Fibroblast of skin of left quadriceps (primary cell): Measurements from ENCODE around the gene AFF3.

Experiments used
- DNase-seq, 2 experiments: peaks; one replicate each; pipeline ENCODE4 v3.0.0-alpha.2; 2013; ENCODE audit warnings: low read depth in 2 of 2

Gene AFF3

GRCh38 chr2:100009743-100010142 is 132.6 kb downstream of the AFF3 start:
- DNase-seq = no peak

- DNase-seq = peak; percentile 94
These were observed 133.4 kb downstream of the AFF3 start for GRCh38 chr2:100008956-100009355.

- no peak for DNase-seq
These were observed 135.9 kb downstream of the AFF3 start for GRCh38 chr2:100006516-100006915.

- DNase-seq = no peak
These were observed 137.4 kb downstream of the AFF3 start for GRCh38 chr2:100004959-100005387.

- DNase-seq = no peak
These were observed 138.0 kb downstream of the AFF3 start for GRCh38 chr2:100004348-100004884.

GRCh38 chr2:100002059-100002458 is 140.3 kb downstream of the AFF3 start:
- no peak for DNase-seq

- no peak for DNase-seq
These were observed 141.3 kb downstream of the AFF3 start for GRCh38 chr2:100000915-100001707.

GRCh38 chr2:99998651-99999320 is 143.6 kb downstream of the AFF3 start:
- no peak for DNase-seq

GRCh38 chr2:99989905-99990304 is 152.5 kb downstream of the AFF3 start:
- no peak for DNase-seq

- DNase-seq = no peak
These were observed 153.8 kb downstream of the AFF3 start for GRCh38 chr2:99988599-99988998.

- DNase-seq = no peak
These were observed 155.2 kb downstream of the AFF3 start for GRCh38 chr2:99987160-99987559.

- peak; percentile 82 to 83 for DNase-seq
These were observed 157.4 kb downstream of the AFF3 start for GRCh38 chr2:99984799-99985515.

- DNase-seq = no peak
These were observed 159.6 kb downstream of the AFF3 start for GRCh38 chr2:99982744-99983143.

- no peak for DNase-seq
These were observed 160.6 kb downstream of the AFF3 start for GRCh38 chr2:99981840-99982239.

- DNase-seq = no peak
These were observed 162.2 kb downstream of the AFF3 start for GRCh38 chr2:99980176-99980575.

- no peak for DNase-seq
These were observed 164.4 kb downstream of the AFF3 start for GRCh38 chr2:99977966-99978365.

- peak in 1 of 2 experiments; percentile 44 for DNase-seq
These were observed 167.0 kb downstream of the AFF3 start for GRCh38 chr2:99975386-99975785.

GRCh38 chr2:99974682-99975375 is 167.6 kb downstream of the AFF3 start:
- no peak for DNase-seq

- DNase-seq = peak in 1 of 2 experiments; percentile 24
These were observed 168.1 kb downstream of the AFF3 start for GRCh38 chr2:99974275-99974674.

GRCh38 chr2:99971326-99971900 is 171.0 kb downstream of the AFF3 start:
- DNase-seq = peak; percentile 51 to 53

GRCh38 chr2:99970292-99970868 is 172.0 kb downstream of the AFF3 start:
- DNase-seq = peak in 1 of 2 experiments; percentile 30
